Measurements from ENCODE around the gene SLC9A3.

Gene SLC9A3

GRCh38 chr5:505951-506525 is 18.2 kb downstream of the SLC9A3 start:
- no peak for DNase-seq (ENCODE audit: low read depth)

GRCh38 chr5:504326-505154 is 19.7 kb downstream of the SLC9A3 start:
- DNase-seq (ENCODE audit: low read depth) = no peak

- no peak for DNase-seq (ENCODE audit: low read depth)
Measured at GRCh38 chr5:502325-503079, 21.7 kb downstream of the SLC9A3 start.

GRCh38 chr5:501831-502184 is 22.4 kb downstream of the SLC9A3 start:
- DNase-seq (ENCODE audit: low read depth) = no peak

GRCh38 chr5:501105-501830 is 23.0 kb downstream of the SLC9A3 start:
- no peak for DNase-seq (ENCODE audit: low read depth)

- DNase-seq (ENCODE audit: low read depth) = no peak
Measured at GRCh38 chr5:500491-500890, 23.8 kb downstream of the SLC9A3 start.

- no peak for DNase-seq (ENCODE audit: low read depth)
Measured at GRCh38 chr5:499233-500209, 24.7 kb downstream of the SLC9A3 start.

GRCh38 chr5:497871-498509 is 26.3 kb downstream of the SLC9A3 start:
- DNase-seq (ENCODE audit: low read depth) = no peak

- no peak for DNase-seq (ENCODE audit: low read depth)
Measured at GRCh38 chr5:497090-497700, 27.1 kb downstream of the SLC9A3 start.

GRCh38 chr5:496028-496427 is 28.2 kb downstream of the SLC9A3 start:
- DNase-seq (ENCODE audit: low read depth) = no peak

- DNase-seq (ENCODE audit: low read depth) = no peak
Measured at GRCh38 chr5:494667-495255, 29.5 kb downstream of the SLC9A3 start.

- DNase-seq (ENCODE audit: low read depth) = no peak
Measured at GRCh38 chr5:493758-494157, 30.5 kb downstream of the SLC9A3 start.

GRCh38 chr5:493119-493701 is 31.0 kb downstream of the SLC9A3 start:
- no peak for DNase-seq (ENCODE audit: low read depth)

- DNase-seq (ENCODE audit: low read depth) = no peak
Measured at GRCh38 chr5:492314-492893, 31.8 kb downstream of the SLC9A3 start.

- DNase-seq (ENCODE audit: low read depth) = no peak
Measured at GRCh38 chr5:491856-492155, 32.4 kb downstream of the SLC9A3 start.

GRCh38 chr5:491119-491855 is 33.0 kb downstream of the SLC9A3 start:
- no peak for DNase-seq (ENCODE audit: low read depth)

- no peak for DNase-seq (ENCODE audit: low read depth)
Measured at GRCh38 chr5:490116-491106, 33.8 kb downstream of the SLC9A3 start.

All from stimulated activated CD8-positive, alpha-beta memory T cell treated with anti-CD3 and anti-CD28 coated beads, Interleukin-15, amount 100 ng/mL, for 1 hour (primary cell).